IMR-90 (cell line): ENCODE data around the gene TDRD1.

Source experiments
- BHLHE40 ChIP-seq: fragments of 150-350 bp; IDR thresholded peaks from 2 replicates; pipeline ENCODE4 v1.6.1; 2016; ENCODE audit warnings: mild to moderate bottlenecking, low read depth, low read length
- CTCF ChIP-seq: conservative IDR thresholded peaks from 2 replicates; pipeline ENCODE4 v1.5.1; 2012; ENCODE audit warnings: mild to moderate bottlenecking, low read depth, low read length, improper control_type of control experiment
- FOS ChIP-seq: fragments of 150-350 bp; IDR thresholded peaks from 2 replicates; pipeline ENCODE4 v1.6.1; 2016; ENCODE audit warnings: low read depth, low read length
- MAFK ChIP-seq: IDR thresholded peaks from 2 replicates; pipeline ENCODE4 v1.6.1; 2012; ENCODE audit warnings: low read depth, low read length, improper control_type of control experiment
- POLR2A ChIP-seq: IDR thresholded peaks from 2 replicates; pipeline ENCODE4 v1.6.1; 2012; ENCODE audit warnings: mild to moderate bottlenecking, low read depth, low read length

DNA sequence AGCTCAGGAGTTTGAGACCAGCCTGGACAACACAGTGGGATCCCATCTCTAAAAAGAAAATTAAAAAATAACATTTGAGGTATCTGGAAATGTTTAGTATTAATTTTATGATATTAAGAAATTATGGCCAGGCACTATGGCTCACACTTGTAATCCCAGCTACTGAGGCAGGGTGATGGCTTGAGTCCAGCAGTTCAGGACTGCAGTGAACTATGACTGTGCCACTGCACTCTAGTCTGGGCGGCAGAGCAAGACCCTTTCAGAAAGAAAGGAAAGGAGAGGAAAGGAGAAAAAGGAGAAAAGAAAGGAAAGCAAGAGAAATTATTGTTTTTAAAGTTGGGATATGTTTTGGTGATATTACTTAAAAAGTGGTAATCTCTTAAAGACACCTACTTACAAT lies 2.6 kb upstream of the TDRD1 start:
- TF ChIP-seq CTCF (no peak), POLR2A (no peak), MAFK (no peak), FOS (no peak), BHLHE40 (no peak)
